ENCODE results near the gene TRAF2.

The TRAF2 gene

GRCh38 chr9:136847088-136847825 lies 39.1 kb upstream of the TRAF2 start:
- DNase-seq (ENCODE audit: low spot score): no peak

GRCh38 chr9:136847826-136848392 lies 38.4 kb upstream of the TRAF2 start:
- DNase-seq (ENCODE audit: low spot score): peak; percentile 77

DNA sequence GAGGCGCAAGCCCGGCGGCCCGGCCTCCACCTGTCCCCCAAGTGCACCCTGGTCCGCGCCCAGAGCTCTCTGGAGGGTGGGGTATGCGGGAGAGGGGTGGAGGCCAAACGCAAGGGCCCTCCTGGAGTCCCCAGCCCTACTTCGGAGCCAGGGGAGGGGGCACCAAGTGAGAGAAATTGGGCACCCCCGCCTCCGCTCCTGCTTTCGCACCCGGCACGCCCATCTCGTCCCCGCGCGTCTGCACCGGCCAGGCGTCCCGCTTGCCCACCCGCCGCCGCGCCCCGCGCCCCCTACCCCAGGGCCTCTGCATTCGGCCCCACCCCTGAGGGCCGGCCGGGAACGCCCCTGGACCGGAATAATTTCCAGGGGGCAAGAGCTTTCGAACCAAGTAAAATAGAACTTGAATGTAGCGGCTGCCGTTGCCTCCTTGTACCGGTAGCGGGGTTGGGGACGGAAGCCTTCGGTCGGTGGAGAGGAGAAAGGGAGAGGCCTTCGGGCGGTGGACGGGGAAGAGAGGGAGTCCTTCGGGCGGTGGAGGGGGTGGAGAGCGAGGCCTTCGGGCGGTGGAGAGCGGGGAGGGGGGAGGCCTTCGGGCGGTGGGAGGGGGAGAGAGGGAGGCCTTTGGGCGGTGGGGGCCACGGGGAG lies 37.8 kb upstream of the TRAF2 start:
- peak; percentile 20 for DNase-seq (ENCODE audit: low spot score)

GRCh38 chr9:136849038-136849959 lies 37.0 kb upstream of the TRAF2 start, which contains the start of gene PHPT1:
Gene PHPT1, plus strand, starts transcription at chr9:136849409. Its CDS starts 22 bp downstream, at chr9:136849431.
- peak; percentile 97 for DNase-seq (ENCODE audit: low spot score)

DNA sequence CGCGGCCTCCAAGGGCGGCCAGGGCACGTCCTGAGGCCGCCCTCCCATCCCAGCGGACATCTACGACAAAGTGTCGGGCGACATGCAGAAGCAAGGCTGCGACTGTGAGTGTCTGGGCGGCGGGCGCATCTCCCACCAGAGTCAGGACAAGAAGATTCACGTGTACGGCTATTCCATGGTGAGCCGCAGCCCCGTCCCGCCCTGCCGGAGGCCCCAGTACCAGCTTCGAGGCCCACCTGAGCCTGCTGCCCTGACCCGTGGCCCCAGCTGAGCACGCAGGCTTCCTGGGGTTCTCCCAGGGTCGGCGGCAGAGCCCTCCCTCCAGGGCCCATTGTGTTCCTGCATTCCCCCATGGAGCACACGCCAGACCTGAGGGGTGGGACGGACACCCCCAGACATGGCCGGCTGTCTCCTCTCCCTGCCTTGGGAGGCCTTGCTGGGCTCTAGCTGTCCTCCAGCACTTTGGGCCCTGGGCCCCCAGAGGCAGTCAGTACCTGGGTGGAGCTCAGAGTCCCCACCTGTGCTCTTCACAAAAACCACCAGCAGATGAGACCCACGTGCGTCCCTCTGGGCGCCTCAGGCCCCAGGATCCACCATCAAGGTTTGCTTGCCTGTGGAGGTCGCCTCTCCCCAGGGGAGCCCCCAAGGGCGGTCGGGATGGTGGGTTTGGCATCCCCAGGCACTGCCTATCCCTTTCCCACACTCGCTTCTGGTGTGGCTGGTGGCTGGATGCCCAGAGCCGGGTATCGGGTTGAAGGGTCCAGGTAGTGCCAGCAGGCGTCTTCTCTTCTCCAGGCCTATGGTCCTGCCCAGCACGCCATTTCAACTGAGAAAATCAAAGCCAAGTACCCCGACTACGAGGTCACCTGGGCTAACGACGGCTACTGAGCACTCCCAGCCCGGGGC lies 36.1 kb upstream of the TRAF2 start:
- no peak for DNase-seq (ENCODE audit: low spot score)

DNA sequence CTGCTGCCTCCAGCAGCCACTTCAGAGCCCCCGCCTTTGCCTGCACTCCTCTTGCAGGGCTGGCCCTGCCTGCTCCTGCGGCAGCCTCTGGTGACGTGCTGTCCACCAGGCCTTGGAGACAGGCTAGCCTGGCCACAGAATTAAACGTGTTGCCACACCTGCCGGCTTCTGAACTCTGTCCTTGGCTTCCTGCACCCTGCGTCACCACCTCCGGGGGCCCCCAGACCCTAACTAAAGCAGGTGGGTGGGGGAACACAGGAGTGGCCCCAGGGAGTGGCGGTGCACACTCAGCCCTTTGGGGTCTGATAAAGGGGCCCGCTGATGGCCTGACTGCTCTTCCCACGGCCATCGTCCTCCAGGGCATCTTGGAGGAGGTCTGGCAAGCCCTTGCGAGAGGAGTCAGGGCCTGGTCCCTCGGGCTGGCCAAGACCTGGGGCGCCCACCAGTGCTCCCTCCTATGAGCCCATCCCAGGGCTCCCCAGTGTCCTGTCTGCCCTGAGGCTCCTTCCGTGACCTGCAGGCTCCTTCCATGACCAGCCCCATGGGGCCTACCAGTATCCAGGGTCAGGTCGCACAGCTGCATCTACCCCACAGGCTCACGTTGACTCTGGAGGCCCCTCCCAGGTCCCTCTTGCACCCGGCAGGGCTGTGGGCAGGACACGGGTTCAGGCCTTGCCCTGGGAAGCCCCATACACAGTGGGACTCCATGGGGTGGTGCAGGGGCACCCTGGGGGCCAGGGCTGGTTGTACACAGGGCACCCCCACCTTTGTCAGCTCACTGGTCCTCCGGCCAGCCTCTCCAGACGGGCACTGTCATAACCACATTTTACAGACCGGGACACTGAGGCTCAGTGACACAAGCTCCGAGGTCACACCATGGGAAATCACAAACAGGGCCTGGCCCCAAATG lies 35.2 kb upstream of the TRAF2 start:
- no peak for DNase-seq (ENCODE audit: low spot score)

- DNase-seq (ENCODE audit: low spot score): no peak
These were observed 34.2 kb upstream of the TRAF2 start, which contains the start of gene MAMDC4 for GRCh38 chr9:136851941-136852663. Gene MAMDC4, plus strand, starts transcription at chr9:136852346. Its CDS starts 71 bp downstream, at chr9:136852417.

- DNase-seq (ENCODE audit: low spot score): no peak
These were observed 33.4 kb upstream of the TRAF2 start for GRCh38 chr9:136852664-136853595.

DNA sequence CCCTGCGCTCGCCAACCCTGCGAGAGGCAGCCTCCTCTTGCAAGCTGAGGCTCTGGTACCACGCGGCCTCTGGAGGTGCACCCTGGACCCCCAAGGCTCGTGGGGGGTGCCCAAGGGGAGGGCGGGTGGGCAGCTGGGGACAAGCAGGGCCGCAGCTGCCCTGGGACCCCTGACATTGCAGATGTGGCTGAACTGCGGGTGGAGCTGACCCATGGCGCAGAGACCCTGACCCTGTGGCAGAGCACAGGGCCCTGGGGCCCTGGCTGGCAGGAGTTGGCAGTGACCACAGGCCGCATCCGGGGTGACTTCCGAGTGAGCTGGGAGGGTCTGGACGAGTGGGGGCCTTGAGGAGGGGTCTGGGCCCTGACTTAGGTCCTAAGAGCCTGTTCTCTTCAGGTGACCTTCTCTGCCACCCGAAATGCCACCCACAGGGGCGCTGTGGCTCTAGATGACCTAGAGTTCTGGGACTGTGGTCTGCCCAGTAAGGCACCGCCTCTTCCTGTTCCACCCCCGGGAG lies 32.7 kb upstream of the TRAF2 start:
- no peak for DNase-seq (ENCODE audit: low spot score)

DNA sequence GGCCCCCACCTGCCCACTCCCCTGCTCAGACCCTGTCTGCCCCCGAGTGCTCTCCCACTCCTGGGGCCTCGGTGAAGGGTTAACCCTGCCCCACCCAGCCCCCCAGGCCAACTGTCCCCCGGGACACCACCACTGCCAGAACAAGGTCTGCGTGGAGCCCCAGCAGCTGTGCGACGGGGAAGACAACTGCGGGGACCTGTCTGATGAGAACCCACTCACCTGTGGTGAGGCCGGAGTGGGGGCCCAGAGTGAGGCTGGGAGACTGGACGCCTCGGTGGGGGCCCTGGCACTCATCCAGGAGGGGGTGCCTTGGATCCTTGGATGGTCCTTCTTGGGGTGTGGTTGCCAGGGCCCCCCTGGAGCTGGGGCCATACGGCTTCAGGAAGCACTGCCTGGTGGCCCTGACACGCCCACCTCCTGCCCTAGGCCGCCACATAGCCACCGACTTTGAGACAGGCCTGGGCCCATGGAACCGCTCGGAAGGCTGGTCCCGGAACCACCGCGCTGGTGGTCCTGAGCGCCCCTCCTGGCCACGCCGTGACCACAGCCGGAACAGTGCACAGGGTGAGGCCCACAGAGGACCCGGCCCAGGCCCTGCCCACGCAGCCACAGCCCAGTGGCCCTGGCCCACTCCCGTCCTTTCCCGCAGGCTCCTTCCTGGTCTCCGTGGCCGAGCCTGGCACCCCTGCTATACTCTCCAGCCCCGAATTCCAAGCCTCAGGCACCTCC lies 32.0 kb upstream of the TRAF2 start:
- no peak for DNase-seq (ENCODE audit: low spot score)

GRCh38 chr9:136854842-136855460 lies 31.4 kb upstream of the TRAF2 start:
- no peak for DNase-seq (ENCODE audit: low spot score)

DNA sequence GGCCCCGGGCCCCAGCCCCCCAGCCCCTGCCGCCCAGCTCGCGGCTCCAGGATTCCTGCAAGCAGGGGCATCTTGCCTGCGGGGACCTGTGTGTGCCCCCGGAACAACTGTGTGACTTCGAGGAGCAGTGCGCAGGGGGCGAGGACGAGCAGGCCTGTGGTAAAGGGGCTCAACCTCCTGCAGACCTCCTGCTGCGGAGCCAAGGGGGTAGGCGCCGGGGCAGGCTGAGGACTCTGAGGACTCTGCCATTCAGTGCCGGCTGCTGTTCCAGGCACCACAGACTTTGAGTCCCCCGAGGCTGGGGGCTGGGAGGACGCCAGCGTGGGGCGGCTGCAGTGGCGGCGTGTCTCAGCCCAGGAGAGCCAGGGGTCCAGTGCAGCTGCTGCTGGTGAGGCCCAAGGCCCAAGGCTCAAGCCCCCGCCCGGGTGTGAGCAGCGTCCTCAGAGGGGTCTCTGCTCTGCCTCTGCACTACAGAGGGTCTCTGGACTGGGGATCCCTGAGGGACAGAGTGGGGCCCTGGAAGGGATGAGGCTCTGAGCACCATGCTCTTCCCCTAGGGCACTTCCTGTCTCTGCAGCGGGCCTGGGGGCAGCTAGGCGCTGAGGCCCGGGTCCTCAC lies 30.7 kb upstream of the TRAF2 start:
- DNase-seq (ENCODE audit: low spot score): no peak

- no peak for DNase-seq (ENCODE audit: low spot score)
These were observed 30.2 kb upstream of the TRAF2 start for GRCh38 chr9:136856079-136856476.

DNA sequence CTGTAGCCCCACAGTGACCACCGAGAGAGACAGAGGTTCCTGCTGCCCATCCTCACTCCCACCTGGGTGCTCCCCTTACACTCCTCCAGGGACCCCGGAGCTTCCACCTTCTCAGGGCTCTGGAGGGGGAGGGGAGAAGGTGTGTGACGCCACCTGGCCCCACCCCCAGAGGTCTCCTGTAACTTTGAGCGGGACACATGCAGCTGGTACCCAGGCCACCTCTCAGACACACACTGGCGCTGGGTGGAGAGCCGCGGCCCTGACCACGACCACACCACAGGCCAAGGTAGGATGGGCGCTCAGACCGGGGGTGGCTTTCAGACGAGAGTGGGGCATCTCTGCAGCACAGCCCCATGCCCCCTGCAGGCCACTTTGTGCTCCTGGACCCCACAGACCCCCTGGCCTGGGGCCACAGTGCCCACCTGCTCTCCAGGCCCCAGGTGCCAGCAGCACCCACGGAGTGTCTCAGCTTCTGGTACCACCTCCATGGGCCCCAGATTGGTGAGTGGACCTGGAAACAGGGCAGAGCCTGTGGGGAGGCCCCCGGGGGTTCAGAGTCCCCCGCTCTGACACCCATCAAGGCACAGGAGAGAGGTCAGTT lies 29.7 kb upstream of the TRAF2 start:
- no peak for DNase-seq (ENCODE audit: low spot score)

DNA sequence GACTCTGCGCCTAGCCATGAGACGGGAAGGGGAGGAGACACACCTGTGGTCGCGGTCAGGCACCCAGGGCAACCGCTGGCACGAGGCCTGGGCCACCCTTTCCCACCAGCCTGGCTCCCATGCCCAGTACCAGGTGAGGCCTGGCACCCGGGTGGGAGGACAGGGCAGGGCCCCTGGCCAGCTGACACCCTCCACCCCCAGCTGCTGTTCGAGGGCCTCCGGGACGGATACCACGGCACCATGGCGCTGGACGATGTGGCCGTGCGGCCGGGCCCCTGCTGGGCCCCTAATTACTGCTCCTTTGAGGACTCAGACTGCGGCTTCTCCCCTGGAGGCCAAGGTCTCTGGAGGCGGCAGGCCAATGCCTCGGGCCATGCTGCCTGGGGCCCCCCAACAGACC lies 29.1 kb upstream of the TRAF2 start:
- no peak for DNase-seq (ENCODE audit: low spot score)

Measured in COLO829 (cell line).